NCI-H510A treated with DMSO at 0.1 percent for 48 hours (cell line): ENCODE data around the gene ZNF117.
"Not testable (repeated sequence)": the region's sequence is repeated elsewhere in the genome, so short reads cannot be mapped to it uniquely, and the experiment has no call there.

Experiments
- DNase-seq: peaks from one replicate; lab custom pipeline; 2025; lab: John Stamatoyannopoulos, UW

The ZNF117 gene

DNA sequence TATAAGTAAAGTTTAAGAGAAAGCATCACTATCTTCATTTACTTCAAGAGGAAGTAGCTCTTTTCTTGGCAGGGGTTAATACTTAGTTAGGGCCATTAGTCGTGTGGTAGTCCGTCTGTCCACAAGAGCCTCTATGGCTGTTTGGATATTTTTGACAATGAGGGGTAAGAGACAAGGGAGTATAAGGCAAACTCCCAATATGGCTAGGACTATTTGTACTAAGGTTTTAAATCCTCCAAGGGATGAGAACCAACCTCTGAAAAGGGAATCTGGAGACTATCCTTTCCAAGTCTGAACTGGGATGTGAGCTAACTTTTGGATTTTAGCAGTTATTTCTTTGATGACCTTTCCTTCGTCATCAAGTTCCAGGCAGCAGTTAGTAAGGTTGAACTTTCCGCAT, at the start of gene ZNF117:
Gene ZNF117 (minus strand): TSS at position 101 of the 400 bp plus-strand sequence.
- no peak for DNase-seq

DNA sequence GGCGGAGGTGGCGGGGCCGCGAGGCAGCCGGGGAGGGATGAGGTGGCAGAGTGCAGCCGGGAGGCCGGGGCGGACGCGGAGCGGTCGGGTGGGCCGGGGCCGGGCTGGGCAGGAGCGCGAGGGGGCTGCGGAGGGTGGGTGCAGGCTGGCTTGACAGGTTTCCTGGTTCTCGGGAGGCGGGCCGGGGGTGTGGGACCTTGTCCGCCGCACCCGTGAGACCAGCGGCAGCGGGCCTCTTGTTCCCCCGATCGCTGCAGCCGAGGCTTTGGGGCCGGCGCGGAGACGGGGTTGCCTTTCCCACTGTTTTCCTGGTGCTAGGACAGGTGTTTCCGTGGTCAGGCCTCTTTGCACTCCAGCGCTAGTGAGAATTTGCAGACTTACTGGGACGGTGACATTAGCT, 47.9 kb upstream of the ZNF117 start:
- DNase-seq, result not testable (repeated sequence)

DNA sequence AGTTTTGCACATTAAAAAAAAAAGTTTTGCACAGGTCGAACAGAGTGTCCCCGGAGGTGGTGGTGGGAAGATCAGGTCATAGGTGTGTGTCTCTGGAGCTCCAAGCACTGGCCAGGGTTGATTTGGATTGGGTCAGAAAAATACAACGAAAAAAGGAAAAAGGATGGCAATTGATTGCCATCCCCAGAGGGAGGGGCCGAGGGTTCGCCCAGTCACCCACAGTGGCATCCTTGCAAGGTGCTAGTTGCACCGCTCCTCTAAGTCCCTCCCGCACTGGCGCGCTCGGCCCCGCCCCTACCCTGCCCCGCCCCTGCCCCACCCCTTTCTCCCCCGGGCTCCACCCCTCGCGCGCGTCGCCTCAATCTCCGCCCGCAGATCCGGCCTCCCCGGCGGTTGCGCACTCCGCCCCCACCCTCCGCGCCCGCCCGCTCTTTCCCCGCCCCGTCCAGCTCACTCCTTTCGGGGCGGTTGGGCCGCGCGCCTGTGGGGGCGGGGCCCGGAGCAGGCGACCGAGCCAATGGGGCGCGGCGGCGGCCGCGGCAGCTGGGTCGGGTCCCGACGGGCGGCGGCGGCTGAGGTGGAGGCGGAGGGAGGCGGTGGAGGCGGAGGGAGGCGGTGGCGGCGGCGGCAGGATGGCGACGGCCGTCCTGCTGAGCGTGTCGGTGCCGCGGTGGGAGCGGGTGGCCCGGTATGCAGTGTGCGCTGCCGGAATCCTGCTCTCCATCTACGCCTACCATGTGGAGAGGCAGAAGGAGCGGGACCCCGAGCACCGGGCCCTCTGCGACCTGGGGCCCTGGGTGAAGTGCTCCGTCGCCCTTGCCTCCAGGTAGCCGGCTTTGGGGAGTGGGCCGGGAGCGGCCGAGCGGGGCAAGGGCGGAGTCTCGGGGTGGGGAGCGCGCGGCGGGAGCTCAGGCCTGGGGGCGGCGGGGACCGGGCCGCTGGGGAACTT, 47.2 kb upstream of the ZNF117 start:
- peak; percentile 66 for DNase-seq

DNA sequence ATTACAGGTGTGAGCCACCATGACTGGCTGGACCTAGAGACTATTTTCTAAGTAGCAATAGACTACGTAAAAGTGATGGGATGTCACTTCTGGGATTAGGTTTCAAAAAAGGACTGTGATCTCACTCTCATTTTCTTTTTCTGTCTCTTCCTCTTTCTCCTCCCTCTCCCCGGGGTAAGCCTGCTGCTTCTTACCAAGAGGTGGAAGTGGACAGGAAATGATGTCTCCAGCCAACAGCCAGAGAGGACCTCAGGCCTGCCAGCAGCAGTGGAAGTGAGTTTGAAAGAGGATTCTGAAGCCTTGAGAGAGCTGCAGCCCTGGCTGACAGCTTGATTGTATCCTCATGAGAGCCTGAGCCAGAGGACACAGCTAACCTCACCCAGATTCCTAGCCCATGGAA, 45.7 kb upstream of the ZNF117 start:
- DNase-seq, result not testable (repeated sequence)

DNA sequence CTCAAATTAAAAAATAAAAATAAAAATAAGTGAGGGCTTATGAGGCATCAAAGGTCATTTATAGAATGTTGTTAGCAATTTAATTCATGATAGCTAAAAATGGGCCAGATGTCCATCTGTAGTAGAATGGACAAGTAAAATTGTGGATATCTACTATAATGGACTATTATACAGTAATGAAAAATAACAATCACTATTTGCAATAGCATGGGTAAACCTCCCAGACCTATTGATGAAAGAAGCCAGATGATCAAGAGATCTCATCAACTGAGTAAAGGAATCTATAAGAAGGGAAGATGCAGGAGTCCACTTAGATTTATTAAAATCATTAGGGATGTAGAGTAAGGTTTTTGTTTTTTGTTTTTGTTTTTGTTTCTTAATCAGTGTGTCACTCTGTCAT, 44.6 kb upstream of the ZNF117 start:
- DNase-seq, result not testable (repeated sequence)

DNA sequence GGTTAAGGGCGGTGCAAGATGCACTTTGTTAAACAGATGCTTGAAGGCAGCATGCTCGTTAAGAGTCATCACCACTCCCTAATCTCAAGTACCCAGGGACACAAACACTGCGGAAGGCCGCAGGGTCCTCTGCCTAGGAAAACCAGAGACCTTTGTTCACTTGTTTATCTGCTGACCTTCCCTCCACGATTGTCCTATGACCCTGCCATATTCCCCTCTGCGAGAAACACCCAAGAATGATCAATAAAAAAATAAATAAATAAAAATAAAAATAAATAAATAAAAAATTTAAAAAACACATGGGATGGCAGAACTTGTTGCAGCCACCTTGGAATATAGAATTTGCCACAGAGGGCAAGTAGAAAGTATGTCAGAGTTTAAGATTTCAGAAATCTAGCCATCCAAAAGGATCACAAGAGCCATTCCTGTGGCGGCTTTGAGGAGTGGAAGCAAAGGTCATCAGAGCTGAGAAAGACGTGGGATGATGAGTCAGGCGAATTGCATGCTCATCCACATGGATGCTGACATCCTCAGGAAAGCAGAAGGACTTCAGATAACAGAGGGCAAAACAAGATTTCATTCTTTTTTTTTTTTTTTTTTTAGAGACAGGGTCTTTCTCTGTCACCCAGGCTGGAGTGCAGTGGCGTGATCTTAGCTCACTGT, 43.4 kb upstream of the ZNF117 start:
- DNase-seq, result not testable (repeated sequence)

DNA sequence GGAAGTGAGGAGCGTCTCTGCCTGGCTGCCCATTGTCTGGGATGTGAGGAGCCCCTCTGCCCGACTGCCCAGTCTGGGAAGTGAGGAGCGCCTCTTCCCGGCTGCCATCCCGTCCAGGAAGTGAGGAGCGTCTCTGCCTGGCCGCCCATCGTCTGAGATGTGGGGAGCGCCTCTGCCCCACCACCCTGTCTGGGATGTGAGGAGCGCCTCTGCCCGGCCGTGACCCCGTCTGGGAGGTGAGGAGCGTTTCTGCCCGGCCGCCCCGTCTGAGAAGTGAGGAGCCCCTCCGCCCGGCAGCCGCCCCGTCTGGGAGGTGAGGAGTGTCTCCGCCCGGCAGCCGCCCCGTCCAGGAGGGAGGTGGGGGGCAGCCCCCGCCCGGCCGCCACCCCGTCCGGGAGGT, 42.6 kb upstream of the ZNF117 start:
- DNase-seq, result not testable (repeated sequence)

DNA sequence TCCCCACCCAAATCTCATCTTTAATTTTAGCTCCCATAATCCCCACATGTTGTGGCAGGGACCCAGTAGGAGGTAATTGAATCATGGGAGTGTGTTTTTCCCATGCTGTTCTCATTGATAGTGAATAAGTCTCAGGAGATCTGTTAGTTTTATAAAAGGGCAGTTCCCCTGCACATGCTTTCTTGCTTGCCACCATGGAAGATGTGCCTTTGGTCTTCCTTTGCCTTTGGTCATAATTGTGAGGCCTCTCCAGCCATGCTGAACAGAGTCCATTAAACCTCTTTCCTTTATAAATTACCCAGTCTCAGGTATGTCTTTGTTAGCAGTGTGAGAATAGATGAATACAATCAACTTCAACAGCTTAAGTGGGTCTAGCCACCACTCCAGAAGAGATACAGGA, 34.2 kb upstream of the ZNF117 start:
- not testable (repeated sequence) for DNase-seq

DNA sequence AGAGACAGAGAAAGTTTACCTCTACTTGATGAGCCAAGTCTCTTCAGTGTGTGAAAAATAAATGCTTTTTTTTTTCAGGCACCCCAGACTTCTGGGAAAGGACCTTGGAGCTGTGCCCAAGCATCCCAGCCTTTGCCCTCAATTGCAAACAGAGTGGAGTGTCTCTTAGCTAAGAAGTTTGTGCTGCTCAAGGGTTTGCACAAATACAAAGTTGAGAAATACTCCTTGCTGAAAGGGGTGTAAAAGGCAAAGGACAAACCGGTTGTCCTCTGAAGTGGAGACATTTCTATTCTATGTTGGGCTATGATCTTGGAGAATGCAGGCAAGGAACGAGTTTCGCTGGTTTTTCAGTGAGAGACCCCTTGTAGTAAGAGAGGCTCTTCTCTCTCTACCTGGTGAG, 30.1 kb upstream of the ZNF117 start:
- not testable (repeated sequence) for DNase-seq

DNA sequence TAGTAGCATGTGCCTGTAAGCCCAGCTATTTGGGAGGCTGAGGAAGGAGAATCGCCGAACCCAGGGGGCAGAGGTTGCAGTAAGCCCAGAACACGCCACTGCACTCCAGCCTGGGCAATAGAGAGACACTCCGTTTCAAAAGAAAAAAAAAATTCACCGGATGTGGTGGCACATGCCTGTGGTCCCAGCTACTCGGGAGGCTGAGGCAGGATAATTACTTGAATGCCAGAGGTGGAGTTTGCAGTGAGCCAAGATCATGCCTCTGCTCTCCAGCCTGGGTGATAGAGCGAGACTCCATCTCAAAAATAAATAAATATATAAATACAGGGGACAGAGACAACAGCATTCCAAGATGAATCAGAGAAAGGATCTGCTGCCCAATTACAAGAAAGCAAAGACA, 19.0 kb upstream of the ZNF117 start:
- not testable (repeated sequence) for DNase-seq

DNA sequence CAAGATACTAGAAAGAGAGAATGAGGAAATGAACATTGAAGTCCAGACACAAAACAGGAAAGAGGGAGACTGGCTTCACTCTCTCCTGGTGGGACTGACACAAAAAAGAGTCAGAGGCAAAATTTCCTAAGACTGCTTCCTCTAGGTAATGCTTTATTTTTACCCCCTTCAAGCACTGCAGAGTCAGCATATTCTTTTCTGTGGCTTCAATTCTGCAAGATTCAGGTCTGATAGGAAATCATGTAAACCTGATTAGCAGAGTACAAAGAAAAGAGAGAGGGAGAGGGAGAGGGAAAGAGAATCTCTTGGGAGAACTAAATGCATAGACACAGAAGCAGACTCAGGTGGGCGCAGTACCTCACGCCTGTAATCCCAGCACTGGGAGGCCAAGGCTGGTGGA, 18.6 kb upstream of the ZNF117 start:
- not testable (repeated sequence) for DNase-seq

DNA sequence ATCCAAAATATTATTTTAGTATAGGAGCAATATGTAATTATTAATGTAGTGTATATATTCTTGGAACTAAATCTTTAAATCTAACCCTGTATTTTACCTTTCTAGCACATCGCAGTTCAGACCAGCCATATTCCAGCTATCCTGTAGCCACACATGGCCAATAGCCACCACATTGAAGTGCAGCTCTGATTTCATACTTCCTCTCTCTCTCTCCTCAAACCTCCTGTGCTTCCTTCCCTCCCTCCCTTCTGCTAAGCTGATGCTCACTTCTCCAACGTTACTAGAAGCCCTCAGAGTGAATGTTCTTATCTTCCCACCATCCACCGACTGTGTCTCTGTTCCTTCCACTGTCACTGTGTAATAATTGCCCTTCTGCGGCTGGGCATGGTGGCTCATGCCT, 16.2 kb upstream of the ZNF117 start:
- not testable (repeated sequence) for DNase-seq

DNA sequence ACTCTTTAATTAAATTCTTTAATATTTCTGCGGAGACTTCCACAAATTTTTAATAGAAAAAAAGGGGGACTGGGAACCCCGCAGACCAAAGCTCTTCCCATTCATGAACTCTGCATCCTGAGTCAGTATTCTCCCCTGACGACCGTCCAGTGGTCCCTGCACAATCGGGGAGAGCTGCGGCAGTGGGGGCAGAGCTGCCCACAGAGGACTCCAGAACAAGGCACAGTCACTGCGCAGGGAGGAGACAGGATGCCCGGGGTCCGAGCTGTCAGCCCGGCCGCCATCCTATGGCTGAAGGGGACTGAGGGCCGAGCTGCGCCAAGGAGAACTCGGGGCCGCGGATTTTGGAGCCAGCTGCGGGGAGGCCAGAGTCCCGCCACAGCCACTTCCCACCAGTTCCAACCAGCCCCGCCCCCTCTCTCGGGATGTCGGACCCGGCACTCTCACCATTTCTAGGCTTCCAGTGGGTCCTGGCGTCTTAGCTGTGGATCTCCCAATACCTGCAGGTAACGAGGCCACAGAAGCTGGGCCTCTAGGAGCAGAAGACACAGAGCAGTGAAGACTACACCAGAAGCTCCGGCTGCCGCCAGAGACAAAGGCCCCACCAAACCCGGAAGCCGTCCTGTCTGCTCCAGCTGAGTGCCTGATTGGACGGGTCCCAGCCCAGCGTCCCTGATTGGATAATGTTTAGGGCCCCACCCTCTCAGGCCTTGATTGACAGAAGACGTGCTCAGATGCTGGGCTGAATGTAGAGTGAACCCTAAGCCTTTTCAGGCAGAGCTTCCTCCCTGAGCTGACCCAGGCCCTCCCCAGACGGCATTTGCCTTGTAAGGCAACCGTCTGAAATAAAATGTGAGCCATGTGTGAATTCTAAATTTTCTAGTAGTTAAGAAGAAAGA, 15.5 kb upstream of the ZNF117 start, which contains the start of gene ERV3-1:
Gene ERV3-1 (minus strand): TSS at position 594 of the 899 bp plus-strand sequence. CDS start 13,661 bp downstream, outside the sequence.
- DNase-seq, result peak; percentile 85

DNA sequence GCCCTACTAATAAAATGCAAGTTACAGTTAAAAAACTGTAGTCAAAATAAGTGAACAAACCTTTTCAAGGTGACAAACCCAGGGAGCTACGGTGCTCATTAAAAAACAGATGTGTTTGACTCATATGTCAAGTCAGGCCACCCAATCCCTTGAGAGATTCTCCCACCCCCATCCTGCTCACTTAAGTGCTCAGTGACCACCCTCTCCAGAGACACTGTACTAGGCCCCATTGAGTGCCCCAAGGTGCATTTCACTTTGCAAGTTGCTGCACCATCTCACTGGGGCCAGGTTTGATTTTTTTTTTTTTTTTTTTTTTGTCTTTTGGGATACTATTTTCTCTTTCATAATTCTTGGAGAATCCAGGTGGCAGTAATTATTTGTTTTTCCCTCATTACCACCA, 13.7 kb upstream of the ZNF117 start:
- DNase-seq, result no peak

DNA sequence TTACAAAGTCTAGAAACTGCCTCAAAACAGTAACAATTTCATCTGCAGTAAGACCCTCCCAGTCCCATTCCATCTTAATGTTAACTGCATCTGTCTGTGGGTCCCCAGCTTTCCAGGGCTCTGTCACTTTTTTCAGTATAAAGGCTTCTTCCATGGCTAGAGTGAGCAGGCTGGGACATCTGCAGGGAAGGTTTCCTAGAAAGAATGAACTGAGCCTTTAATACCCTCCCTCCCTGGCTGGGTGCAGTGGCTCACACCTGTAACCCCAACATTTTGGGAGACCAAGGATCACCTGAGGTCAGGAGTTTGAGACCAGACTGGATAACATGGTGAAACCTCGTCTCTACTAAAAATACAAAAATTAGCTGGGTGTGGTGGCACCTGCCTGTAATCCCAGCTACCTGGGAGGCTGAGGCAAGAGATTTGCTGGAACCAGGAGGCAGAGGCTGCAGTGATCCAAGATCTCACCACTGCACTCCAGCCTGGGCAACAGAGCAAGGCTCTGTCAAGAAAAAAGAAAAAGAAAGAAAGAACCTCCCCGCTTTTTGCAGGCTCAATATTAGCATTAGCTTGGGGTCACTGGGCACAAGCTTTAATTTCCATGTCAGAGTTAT, 12.2 kb upstream of the ZNF117 start:
- no peak for DNase-seq

DNA sequence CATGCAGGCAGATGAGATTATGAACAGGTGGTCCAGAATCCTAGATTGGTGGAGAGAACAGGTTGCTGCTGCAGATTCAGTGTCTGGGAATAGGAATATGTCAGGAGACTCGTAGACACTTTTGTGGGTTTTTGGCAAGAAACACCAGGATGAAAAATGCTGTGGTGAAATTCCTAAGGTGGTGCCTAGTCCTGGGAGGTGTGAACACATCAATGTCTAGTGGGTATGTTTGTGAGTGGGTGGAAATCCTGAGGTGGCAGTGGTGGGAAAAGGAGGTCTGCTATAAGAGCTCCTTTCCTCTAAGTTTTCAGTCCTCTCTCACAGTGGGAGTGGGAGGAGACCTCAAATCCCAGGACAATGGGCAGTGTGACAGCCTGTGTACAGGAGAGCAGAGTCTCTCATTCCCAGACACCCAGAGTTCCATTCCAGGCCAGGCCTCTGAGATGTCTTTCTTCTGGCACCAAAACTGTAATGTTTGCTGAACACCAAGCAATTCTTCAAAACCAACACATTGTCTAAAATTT, 10.5 kb upstream of the ZNF117 start:
- DNase-seq, result no peak

DNA sequence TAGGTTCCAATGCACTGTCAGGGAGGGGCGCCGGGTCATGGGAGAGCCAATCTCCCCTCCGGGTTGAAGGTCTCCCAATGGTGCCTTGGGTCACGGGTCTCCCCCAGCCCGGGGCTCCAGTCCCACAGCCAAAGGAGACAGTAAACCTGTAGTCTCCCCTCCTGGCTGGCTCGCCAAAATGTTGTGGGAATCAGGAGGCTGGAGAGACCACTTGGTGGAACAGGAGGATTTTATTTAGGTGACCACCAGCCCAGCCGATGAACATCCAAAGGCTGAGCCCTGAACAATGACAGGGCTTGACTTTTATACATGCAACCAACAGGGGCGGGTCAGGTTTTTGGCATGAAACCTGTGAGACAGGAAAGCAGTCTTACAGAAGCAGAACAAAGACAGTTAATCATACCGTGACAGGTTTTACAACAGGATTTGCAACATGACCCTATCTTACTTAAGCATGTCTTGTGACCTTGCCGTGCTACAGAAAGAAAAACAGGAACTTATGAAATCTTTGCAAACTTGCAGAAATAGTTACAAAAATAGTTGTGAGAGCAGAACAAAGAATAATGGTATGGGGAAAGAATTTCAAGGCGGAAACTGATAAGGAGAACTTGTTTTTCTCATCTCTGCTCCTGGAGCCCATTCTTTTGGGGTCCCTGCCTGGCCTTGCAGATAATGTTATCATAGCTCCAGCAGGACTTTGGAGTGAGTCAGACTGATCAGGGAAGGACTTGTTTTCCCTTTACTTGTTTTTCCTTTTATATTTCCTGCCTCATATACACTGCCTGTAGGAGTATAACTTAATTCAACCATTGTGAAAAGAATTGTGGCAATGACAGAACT, 8.5 kb upstream of the ZNF117 start:
- peak; percentile 4 for DNase-seq

DNA sequence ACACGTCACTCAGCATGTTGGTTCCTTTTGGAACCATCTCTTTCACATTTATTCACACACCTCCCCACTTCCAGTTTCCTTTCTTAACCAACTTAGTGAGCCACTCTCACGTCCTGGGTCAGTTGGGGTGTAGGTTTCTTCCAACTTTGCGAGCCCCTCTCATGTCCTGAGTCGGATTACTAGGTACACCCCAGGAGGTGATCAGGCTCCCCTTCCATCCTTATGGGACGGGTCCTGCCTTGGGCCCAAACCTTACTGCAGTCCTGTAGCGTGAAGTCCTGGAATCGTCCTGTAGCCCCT, 8.0 kb upstream of the ZNF117 start:
- no peak for DNase-seq

DNA sequence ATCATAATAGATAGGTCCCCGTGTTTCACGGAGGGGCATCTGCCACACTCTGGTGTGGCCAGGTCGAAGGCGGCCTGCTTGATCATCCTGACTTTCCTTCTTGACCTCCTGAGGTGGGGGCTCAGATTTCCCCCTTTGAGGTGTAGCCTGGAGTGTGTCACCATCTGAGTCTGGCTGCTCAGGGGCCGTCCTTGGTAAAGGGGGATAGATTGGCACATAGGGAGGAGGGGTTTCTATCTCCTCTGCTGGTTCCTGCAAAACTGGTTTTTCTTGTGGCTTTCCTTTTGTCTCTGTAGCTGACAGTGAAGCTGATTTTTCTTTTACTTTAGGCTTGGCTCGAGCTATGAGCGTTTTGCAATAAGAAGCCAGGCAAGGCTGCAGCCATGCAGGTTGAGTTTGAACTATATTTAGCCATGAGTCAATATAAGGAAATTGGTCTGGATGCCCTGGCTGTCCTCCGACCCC, 7.1 kb upstream of the ZNF117 start:
- DNase-seq, result peak; percentile 28

DNA sequence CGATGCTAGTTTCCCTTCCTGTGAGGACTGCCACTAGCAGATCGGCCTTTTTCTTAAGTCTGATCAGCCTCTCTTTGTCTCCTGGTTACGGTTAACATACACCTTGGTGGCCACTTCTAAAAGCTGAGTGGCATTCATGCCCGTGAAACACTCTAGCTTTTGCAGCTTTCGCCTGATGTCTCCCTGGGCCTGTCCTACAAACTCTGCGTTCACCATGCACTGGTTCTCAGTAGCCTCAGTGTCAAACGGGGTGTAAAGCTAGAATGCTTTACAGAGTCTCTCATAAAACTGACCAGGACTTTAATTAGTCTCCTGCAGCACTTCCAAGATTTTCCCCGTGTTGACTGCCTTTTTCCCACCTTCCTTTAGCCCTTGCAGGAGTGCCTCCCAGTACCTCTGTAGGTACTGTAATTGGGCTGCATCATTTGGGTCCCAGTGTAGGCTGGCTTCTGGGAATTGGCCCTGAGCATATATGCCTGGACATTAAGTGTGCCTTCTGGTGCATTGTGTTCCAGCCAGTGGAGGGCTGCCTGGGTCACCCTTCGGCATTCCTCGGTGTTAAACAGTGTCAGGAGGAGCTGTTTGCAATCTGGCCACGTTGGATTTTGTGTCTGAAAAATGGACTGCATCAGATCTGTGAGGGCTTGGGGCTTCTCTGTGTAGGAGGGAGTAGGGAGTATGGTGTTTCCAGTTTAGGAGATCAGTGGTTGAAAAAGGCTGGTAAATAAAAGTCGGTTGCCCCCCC, 6.5 kb upstream of the ZNF117 start:
- DNase-seq, result no peak
